Ishikawa (cell line): ENCODE data around the gene ZC3H4.

Source experiments
- CREB1 ChIP-seq: IDR thresholded peaks from 2 replicates; pipeline ENCODE4 v1.6.1; 2012; ENCODE audit warnings: low read depth
- EGR1 ChIP-seq: IDR thresholded peaks from 2 replicates; pipeline ENCODE4 v1.6.1; 2012
- EP300 ChIP-seq: IDR thresholded peaks from 2 replicates; pipeline ENCODE4 v1.6.1; 2012; ENCODE audit warnings: borderline replicate concordance
- FOXM1 ChIP-seq: IDR thresholded peaks from 2 replicates; pipeline ENCODE4 v1.6.1; 2012; ENCODE audit warnings: low read depth, borderline replicate concordance
- NFIC ChIP-seq: IDR thresholded peaks from 2 replicates; pipeline ENCODE4 v1.6.1; 2012
- TAF1 ChIP-seq: IDR thresholded peaks from 2 replicates; pipeline ENCODE4 v1.6.1; 2012; ENCODE audit warnings: low read depth, mild to moderate bottlenecking
- TCF12 ChIP-seq: IDR thresholded peaks from 2 replicates; pipeline ENCODE4 v1.6.1; 2012; ENCODE audit warnings: low read depth
- TEAD4 ChIP-seq: IDR thresholded peaks from 2 replicates; pipeline ENCODE4 v1.6.1; 2012
- ZBTB7A ChIP-seq: IDR thresholded peaks from 2 replicates; pipeline ENCODE4 v1.6.1; 2012; ENCODE audit warnings: low read depth
- TF ChIP-seq, protein P1 (sequence below): IDR thresholded peaks from 2 replicates; pipeline ENCODE4 v1.6.1; 2012
- TF ChIP-seq, protein P2 (sequence below): IDR thresholded peaks from 2 replicates; pipeline ENCODE4 v1.6.1; 2012; ENCODE audit warnings: low read depth, mild to moderate bottlenecking

ZC3H4 gene

GRCh38 chr19:47021536-47022139 is 91.9 kb downstream of the ZC3H4 start:
- TF ChIP-seq, protein P1, sequence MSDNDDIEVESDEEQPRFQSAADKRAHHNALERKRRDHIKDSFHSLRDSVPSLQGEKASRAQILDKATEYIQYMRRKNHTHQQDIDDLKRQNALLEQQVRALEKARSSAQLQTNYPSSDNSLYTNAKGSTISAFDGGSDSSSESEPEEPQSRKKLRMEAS, result no peak; the same call in 1 of the 2 replicates
- TF ChIP-seq ZBTB7A, result no peak

- no peak for TF ChIP-seq CREB1
- peak; percentile 35; the same call in 1 of the 2 replicates for TF ChIP-seq NFIC
Observed at GRCh38 chr19:47020992-47021496, 92.5 kb downstream of the ZC3H4 start.

GRCh38 chr19:47020132-47020805 is 93.3 kb downstream of the ZC3H4 start:
- TF ChIP-seq ZBTB7A (peak; percentile 79; the same call in 1 of the 2 replicates), FOXM1 (no peak), TEAD4 (0 out of 2 replicates have a peak, but pooled peaks have one; percentile 11)

GRCh38 chr19:47019431-47020041 is 94.0 kb downstream of the ZC3H4 start, which contains the start of gene NPAS1:
TSS of gene NPAS1 (plus strand) at chr19:47019837. CDS start at chr19:47021048, 1,211 bp downstream.
- TF ChIP-seq EP300 (no peak), ZBTB7A (peak; percentile 90)

GRCh38 chr19:47018923-47019322 is 94.7 kb downstream of the ZC3H4 start:
- TF ChIP-seq EGR1 (no peak), TEAD4 (no peak), TCF12 (no peak), CREB1 (no peak), ZBTB7A (no peak), EP300 (no peak), TAF1 (no peak), NFIC (no peak)
- TF ChIP-seq, protein P2, sequence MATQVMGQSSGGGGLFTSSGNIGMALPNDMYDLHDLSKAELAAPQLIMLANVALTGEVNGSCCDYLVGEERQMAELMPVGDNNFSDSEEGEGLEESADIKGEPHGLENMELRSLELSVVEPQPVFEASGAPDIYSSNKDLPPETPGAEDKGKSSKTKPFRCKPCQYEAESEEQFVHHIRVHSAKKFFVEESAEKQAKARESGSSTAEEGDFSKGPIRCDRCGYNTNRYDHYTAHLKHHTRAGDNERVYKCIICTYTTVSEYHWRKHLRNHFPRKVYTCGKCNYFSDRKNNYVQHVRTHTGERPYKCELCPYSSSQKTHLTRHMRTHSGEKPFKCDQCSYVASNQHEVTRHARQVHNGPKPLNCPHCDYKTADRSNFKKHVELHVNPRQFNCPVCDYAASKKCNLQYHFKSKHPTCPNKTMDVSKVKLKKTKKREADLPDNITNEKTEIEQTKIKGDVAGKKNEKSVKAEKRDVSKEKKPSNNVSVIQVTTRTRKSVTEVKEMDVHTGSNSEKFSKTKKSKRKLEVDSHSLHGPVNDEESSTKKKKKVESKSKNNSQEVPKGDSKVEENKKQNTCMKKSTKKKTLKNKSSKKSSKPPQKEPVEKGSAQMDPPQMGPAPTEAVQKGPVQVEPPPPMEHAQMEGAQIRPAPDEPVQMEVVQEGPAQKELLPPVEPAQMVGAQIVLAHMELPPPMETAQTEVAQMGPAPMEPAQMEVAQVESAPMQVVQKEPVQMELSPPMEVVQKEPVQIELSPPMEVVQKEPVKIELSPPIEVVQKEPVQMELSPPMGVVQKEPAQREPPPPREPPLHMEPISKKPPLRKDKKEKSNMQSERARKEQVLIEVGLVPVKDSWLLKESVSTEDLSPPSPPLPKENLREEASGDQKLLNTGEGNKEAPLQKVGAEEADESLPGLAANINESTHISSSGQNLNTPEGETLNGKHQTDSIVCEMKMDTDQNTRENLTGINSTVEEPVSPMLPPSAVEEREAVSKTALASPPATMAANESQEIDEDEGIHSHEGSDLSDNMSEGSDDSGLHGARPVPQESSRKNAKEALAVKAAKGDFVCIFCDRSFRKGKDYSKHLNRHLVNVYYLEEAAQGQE, result no peak
